B cell (primary cell): ENCODE results near the gene KCNF1. TPM values are rescaled to one million over a fixed set of nuclear protein-coding genes. Genes with fewer than 3 reads are reported as not detected.

Source experiments
- ATAC-seq: fragments of 200-7000 bp; cut with Tn5 transposase; one replicate; pipeline ENCODE4 v1.10.0; 2021; ENCODE audit warnings: low read depth, mild to moderate bottlenecking, moderate number of reproducible peaks, moderate library complexity
- CTCF ChIA-PET: fragments of 350-600 bp; sonication (Branson Sonifier 250); formaldehyde crosslinking; loops from one replicate; lab custom pipeline; 2021; ENCODE audit warnings: antibody characterized with exemption, inconsistent platforms; lab: Charles Lee
- POLR2A ChIA-PET: fragments of 350-600 bp; sonication (Branson Sonifier 250); formaldehyde crosslinking; loops from one replicate; lab custom pipeline; 2021; ENCODE audit warnings: antibody characterized with exemption; lab: Charles Lee
- DNase-seq: peaks from one replicate; pipeline ENCODE4 v3.0.0; 2013
- H2AFZ ChIP-seq: 2 replicates; pipeline ENCODE4 v1.6.1; 2012; ENCODE audit warnings: mild to moderate bottlenecking, low read depth, low read length; ENCODE audit not compliant: insufficient read depth, poor library complexity, severe bottlenecking
- H3K27ac ChIP-seq, 2 donors: 1 replicate in 1 of 2; 2 replicates in 1 of 2; pipeline ENCODE4 v1.5.1; 2012 to 2013; ENCODE audit warnings: low read length in 2 of 2, mild to moderate bottlenecking in 2 of 2, moderate library complexity in 1 of 2
- H3K27me3 ChIP-seq, 4 experiments: fragments of 200-600 bp in 1 of 4; sonication (generic) in 1 of 4; replicated peaks in 1 of 4; 1 replicate in 2 of 4; 2 replicates in 2 of 4; pipeline versions ENCODE4 v1.6.1 to v1.7.0; 2013 to 2016; ENCODE audit warnings: low read length in 3 of 4, mild to moderate bottlenecking in 2 of 4, mixed read lengths in 1 of 4, moderate library complexity in 1 of 4; ENCODE audit not compliant: insufficient read depth in 4 of 4, control insufficient read depth in 3 of 4; ENCODE audit errors: control extremely low read depth in 1 of 4
- H3K36me3 ChIP-seq, 2 experiments: replicated peaks in 1 of 2; 1 replicate in 1 of 2; 2 replicates in 1 of 2; pipeline versions ENCODE4 v1.6.1 to v1.7.1; 2013; ENCODE audit warnings: low read length in 1 of 2; ENCODE audit not compliant: insufficient read depth in 2 of 2, control insufficient read depth in 1 of 2; ENCODE audit errors: control extremely low read depth in 1 of 2, extremely low read depth in 1 of 2
- H3K4me1 ChIP-seq, 2 donors: fragments of 200-600 bp in 1 of 2; sonication (generic) in 1 of 2; 1 replicate in 1 of 2; 2 replicates in 1 of 2; pipeline versions ENCODE4 v1.5.1 to v1.6.1; 2013 to 2017; ENCODE audit warnings: low read length in 2 of 2; ENCODE audit not compliant: control insufficient read depth in 2 of 2, insufficient read depth in 2 of 2
- H3K4me2 ChIP-seq: replicated peaks from 2 replicates; pipeline ENCODE3; 2012; ENCODE audit warnings: mild to moderate bottlenecking, low read depth, low read length; ENCODE audit not compliant: poor library complexity, severe bottlenecking
- H3K4me3 ChIP-seq, 5 experiments: fragments of 200-600 bp in 1 of 5; sonication (generic) in 1 of 5; 1 replicate in 3 of 5; 2 replicates in 2 of 5; pipeline versions ENCODE4 v1.5.1 to v1.7.0; 2011 to 2016; ENCODE audit warnings: low read length in 4 of 5, mild to moderate bottlenecking in 4 of 5, low read depth in 2 of 5, control low read depth in 1 of 5, moderate library complexity in 1 of 5; ENCODE audit not compliant: insufficient read depth in 1 of 5; ENCODE audit errors: control extremely low read depth in 1 of 5, extremely low read depth in 1 of 5
- H3K79me2 ChIP-seq: fragments of 200-600 bp; sonication (generic); one replicate; pipeline ENCODE4 v1.6.0; 2016; ENCODE audit warnings: low read length; ENCODE audit not compliant: control insufficient read depth, insufficient read depth
- H3K9ac ChIP-seq: fragments of 200-600 bp; sonication (generic); 2 replicates; pipeline ENCODE4 v1.6.1; 2017; ENCODE audit warnings: mild to moderate bottlenecking, low read length, moderate library complexity
- H3K9me3 ChIP-seq, 3 donors: one replicate each; pipeline versions ENCODE4 v1.6.1 to v1.7.1; 2013; ENCODE audit warnings: low read length in 2 of 3; ENCODE audit not compliant: control insufficient read depth in 2 of 3, insufficient read depth in 1 of 3; ENCODE audit errors: control extremely low read depth in 1 of 3
- H4K20me1 ChIP-seq: 2 replicates; pipeline ENCODE4 v1.6.0; 2012; ENCODE audit warnings: mild to moderate bottlenecking, low read length; ENCODE audit not compliant: insufficient read depth, control insufficient read depth, poor library complexity, severe bottlenecking
- H3K27ac Mint-ChIP-seq: one replicate; pipeline ENCODE4 v1.8.0; 2021; ENCODE audit warnings: mixed read lengths
- H3K27me3 Mint-ChIP-seq: one replicate; pipeline ENCODE4 v1.8.0; 2021; ENCODE audit warnings: mixed read lengths
- H3K4me1 Mint-ChIP-seq: one replicate; pipeline ENCODE4 v1.8.0; 2021; ENCODE audit warnings: mixed read lengths
- H3K4me3 Mint-ChIP-seq: one replicate; pipeline ENCODE4 v1.8.0; 2021; ENCODE audit warnings: mixed read lengths
- H3K9me3 Mint-ChIP-seq: one replicate; pipeline ENCODE4 v1.8.0; 2022; ENCODE audit warnings: mixed read lengths; ENCODE audit not compliant: insufficient read depth
- EZH2 ChIP-seq: IDR thresholded peaks from 2 replicates; pipeline ENCODE4 v1.6.1; 2012; ENCODE audit warnings: borderline replicate concordance, low read depth, mild to moderate bottlenecking, moderate library complexity, low read length; ENCODE audit not compliant: insufficient read depth, poor library complexity, severe bottlenecking
- WGBS: methylation state at CpG from one replicate; pipeline ENCODE4 v1.1.5; 2013; ENCODE audit warnings: missing lambda C conversion rate; ENCODE audit not compliant: insufficient coverage; 5-methylcytosine and 5-hydroxymethylcytosine counted together
- intact Hi-C: fragments of 100-400 bp; cut with micrococcal nuclease; formaldehyde crosslinking; loops from one replicate; pipeline ENCODE4 v1.10.0; 2022
- polyA plus RNA-seq: library from polyadenylated mRNA; depleted of rRNA; stranded (reverse); fragments of >200 nt; gene quantifications from 2 replicates; pipeline ENCODE4 v1.2.3, GENCODE V29; 2012
- total RNA-seq, 2 donors: library from RNA; stranded (reverse); fragments of 120-200 nt in 1 of 2; gene quantifications; 1 replicate in 1 of 2; 2 replicates in 1 of 2; pipeline versions ENCODE4 v1.2.3 to v1.2.4, GENCODE V29; 2013 to 2022
- TF ChIP-seq, protein P1 (sequence below): fragments of 200-600 bp; IDR thresholded peaks from one replicate; pipeline ENCODE4 v1.8.0; 2022; ENCODE audit warnings: antibody characterized with exemption, mild to moderate bottlenecking

KCNF1 gene
- total and polyA plus RNA-seq, 2 donors (not counting 1 experiment from before 2014, with no cell fraction given), result not detected

GRCh38 chr2:10878268-10878915 lies 33.3 kb upstream of the KCNF1 start:
- ChIA-PET POLR2A (no interaction called here), CTCF (no interaction called here)
- Mint-ChIP-seq H3K4me1 (no peaks in the 10 kb centered on the region), H3K9me3 (no peaks in the 10 kb centered on the region), H3K4me3 (no peak overlapping the region), H3K27me3 (peaks cover 34% of the 10 kb centered on the region), H3K27ac (no peak overlapping the region)
- DNase-seq (no peak), ATAC-seq (no peak)
- H3K36me3 ChIP-seq, result no peaks in the 10 kb centered on the region
- TF ChIP-seq, protein P1, sequence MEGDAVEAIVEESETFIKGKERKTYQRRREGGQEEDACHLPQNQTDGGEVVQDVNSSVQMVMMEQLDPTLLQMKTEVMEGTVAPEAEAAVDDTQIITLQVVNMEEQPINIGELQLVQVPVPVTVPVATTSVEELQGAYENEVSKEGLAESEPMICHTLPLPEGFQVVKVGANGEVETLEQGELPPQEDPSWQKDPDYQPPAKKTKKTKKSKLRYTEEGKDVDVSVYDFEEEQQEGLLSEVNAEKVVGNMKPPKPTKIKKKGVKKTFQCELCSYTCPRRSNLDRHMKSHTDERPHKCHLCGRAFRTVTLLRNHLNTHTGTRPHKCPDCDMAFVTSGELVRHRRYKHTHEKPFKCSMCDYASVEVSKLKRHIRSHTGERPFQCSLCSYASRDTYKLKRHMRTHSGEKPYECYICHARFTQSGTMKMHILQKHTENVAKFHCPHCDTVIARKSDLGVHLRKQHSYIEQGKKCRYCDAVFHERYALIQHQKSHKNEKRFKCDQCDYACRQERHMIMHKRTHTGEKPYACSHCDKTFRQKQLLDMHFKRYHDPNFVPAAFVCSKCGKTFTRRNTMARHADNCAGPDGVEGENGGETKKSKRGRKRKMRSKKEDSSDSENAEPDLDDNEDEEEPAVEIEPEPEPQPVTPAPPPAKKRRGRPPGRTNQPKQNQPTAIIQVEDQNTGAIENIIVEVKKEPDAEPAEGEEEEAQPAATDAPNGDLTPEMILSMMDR, result no peak
- no peak for TF ChIP-seq EZH2
- no peak overlapping the region for H3K4me2 ChIP-seq
- H4K20me1 ChIP-seq, result no peaks in the 10 kb centered on the region
- no peaks in the 10 kb centered on the region for H3K9me3 ChIP-seq
- H3K27ac ChIP-seq, result no peak overlapping the region
- no peaks in the 10 kb centered on the region for H3K79me2 ChIP-seq
- intact Hi-C loops, result no loop called here
- peaks cover 0 to 2% (median 0%) of the 10 kb centered on the region in 4 experiments for H3K27me3 ChIP-seq
- H3K4me3 ChIP-seq, result no peak overlapping the region
- 91% methylated on average over 12 of the region's 12 CpGs for WGBS
- H3K4me1 ChIP-seq, result no peaks in the 10 kb centered on the region
- no peak overlapping the region for H2AFZ ChIP-seq
- H3K9ac ChIP-seq, result no peak overlapping the region

DNA sequence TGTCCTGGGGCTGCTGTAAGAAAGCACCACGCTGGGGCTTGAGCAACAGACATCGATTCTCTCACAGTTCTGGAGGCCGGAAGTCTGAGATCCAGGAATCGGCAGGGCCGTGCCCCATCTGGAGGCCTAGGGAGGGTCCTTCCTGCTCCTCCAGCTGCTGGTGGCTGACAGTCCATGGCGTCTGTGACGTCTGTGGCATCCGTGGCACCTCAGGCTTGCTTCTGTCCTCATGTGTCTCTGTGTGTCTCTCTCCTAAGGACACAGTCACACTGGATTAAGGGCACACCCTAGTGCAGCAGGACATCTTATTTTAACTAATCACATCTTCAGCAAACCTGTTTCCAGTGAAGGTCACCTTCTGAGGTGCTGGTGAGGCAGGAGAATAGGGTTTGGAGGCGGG lies 32.6 kb upstream of the KCNF1 start:
- Histone ChIP-seq H3K27ac (no peak overlapping the region), H3K4me3 (no peak overlapping the region), H3K9ac (no peak overlapping the region), H3K9me3 (no peaks in the 10 kb centered on the region), H4K20me1 (no peaks in the 10 kb centered on the region), H3K27me3 (peaks cover 0 to 2% (median 0%) of the 10 kb centered on the region in 4 experiments), H3K4me2 (no peak overlapping the region), H2AFZ (no peak overlapping the region), H3K4me1 (no peaks in the 10 kb centered on the region), H3K79me2 (no peaks in the 10 kb centered on the region), H3K36me3 (no peaks in the 10 kb centered on the region)
- H3K4me1 Mint-ChIP-seq, result no peaks in the 10 kb centered on the region
- no peaks in the 10 kb centered on the region for H3K9me3 Mint-ChIP-seq
- ATAC-seq (no peak), DNase-seq (no peak)
- CTCF ChIA-PET, result no interaction called here
- POLR2A ChIA-PET, result no interaction called here
- peaks cover 36% of the 10 kb centered on the region for H3K27me3 Mint-ChIP-seq
- 75% methylated on average over 9 of the region's 9 CpGs for WGBS
- TF ChIP-seq EZH2, result no peak
- TF ChIP-seq, protein P1, result no peak
- H3K4me3 Mint-ChIP-seq, result no peak overlapping the region
- intact Hi-C loops, result no loop called here
- H3K27ac Mint-ChIP-seq, result no peak overlapping the region
